NCI-H2171 treated with DMSO at 0.1 percent for 48 hours (cell line): Measurements from ENCODE around the gene CACNA1B.

Experiments used
- DNase-seq: peaks from one replicate; lab custom pipeline; 2025; lab: John Stamatoyannopoulos, UW

The CACNA1B gene

DNA sequence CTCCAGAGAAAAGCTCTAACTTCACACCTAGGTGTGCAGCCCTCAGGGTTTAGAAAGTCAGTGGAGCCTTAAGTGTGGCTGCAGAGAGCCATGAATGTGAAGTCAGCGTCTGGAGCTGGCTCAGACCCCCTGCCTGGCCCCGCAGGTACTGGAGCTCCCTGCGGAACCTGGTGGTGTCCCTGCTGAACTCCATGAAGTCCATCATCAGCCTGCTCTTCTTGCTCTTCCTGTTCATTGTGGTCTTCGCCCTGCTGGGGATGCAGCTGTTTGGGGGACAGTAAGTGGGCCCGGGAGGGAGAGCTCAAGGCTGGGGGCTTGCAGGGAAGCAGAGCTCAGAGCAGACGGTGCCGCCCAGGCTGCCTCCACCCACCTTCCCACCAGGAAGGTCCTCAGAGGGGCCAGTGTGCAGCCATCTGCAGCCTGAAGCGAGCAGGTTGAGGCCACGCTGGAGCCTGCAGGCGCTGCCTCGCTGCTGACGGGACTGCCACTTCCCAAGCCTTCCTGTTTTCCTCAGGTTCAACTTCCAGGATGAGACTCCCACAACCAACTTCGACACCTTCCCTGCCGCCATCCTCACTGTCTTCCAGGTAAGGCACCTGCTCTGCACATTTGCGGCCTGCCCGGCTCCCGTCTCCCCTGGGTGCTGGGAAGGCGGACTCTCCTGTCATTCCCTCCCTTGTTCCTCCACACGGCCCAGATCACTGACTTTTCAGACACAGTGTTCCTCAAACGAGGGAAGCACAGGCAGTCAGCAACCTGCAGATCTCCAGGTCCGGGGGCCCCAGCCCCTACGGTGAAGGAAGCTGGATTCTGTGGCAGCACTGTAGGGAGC, 108.9 kb downstream of the CACNA1B start:
- DNase-seq: no peak

DNA sequence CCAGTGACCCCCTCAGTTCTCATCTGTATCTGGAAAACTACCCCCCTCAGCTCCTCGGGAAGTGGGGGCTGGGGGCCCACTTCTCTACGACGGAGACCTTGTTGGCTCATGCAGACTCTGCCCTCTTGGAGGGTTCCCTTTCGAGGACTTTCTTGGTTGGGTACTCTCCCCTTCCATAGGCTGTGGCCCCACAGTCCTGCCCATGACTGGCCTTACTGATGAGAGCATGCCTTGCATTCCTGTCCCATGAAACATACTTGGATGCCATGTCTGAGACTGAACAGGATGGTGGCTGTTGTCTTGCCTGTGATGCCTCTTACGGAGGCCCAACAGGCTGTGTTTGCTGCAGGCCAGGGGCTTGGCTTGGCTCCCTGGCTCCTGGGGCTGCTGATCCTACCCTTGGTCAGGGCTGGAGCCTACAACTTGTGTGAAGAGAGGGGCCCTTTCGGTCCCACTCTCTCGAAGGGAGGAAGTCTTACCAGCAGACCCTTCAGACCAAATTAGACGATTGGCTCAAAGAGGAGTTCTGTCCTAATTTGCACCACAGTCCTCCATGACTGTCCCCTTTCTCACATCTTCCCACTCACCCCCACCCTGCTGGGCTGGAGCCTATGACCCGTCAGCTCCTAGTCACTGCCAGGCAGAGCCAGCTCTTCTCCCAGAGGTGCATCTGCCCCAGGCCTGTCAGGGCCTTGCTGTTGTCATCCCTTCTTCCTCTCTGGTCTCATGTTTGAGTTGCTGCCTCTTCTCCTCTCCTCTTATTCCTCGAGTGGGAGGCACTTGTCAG, 109.9 kb downstream of the CACNA1B start:
- no peak for DNase-seq

DNA sequence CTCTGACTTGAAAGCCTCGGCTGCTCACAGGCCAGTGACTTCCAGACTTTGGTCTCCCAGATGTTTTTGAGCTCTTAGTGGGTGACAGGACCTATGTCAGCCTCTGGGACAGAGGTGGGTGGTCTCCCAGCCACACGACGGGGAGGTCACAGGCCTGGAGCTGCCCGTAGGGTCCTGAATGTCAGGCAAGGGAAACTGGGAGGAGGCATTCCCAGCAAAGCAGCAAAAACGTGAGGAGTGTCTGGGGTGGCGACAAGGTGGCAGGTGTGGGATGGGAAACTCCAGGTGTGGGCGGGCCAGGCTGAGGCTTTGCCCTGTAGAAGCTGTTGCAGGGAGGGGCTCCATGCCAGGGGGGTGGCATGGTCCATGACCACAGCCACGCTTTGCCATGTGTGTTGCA, 110.5 kb downstream of the CACNA1B start:
- DNase-seq: no peak

DNA sequence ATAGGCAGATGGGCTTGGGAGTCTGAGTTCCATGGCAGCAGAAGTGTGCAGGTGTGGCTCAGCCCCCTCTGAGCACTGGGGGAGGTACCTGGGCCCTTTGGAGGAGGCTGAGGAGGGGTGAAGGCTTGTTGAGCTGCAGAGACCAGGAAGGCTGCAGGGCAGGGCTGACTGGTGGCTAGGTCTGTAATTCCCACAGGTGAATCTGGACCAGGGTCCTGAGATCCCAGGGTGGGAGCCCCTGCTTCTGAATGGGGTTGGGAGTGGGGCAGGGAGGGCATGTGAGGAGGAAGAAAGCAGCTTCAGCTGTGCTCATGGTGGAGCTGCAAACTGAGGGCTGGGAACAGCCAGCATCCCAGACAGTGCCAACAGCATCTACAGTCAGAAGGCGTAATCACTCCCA, 111.1 kb downstream of the CACNA1B start:
- no peak for DNase-seq

DNA sequence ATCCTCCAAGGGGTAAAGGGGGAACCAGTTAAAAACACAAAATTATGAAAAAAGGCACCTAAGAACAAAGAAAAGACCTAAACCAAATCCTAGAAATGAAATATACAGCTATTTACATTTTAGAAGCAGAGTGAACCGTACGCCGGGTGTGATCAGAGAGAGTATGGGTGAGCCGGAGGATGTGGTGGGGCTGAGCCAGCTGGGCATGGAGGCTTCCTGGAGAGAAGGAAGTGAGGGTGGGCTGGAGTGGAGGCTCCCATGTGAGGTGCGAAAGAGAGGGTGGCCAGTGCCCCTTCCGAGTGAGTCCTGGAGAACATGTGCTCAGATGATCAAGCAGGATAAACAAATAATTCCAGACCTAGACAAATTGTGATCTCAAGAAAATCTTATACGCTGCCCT, 111.6 kb downstream of the CACNA1B start:
- no peak for DNase-seq

DNA sequence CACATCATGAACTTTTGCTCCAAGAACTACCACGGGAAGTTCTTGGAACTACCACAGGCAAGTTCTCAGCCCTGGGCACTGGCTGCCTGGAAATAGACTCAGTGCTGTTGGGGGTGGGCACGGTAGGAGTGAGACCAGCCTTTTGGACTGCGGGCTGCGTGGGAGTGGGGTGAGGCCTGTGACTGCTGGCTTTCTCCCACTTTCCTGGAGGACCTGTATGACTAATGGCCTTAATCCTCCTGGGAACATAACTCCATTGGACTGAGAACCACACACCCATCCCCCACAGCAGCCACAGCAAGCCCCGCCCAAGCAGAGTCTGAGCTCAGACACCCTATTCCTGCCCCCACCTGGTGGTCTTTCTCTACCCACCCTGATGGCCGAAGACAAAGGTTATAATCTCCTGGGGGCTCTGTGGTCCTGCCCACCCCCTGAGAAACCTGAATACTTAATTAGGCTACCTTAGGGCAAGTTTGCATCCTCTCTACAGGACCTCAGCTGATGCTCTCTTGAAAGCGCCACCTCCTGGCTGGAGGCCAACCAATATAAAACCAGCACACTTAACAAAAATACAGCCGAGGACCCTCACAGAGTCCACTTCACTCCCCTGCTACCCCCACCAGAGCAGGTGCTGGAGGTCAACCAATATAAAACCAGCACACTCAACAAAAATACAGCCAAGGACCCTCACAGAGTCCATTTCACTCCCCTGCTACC, 112.6 kb downstream of the CACNA1B start:
- DNase-seq: no peak

DNA sequence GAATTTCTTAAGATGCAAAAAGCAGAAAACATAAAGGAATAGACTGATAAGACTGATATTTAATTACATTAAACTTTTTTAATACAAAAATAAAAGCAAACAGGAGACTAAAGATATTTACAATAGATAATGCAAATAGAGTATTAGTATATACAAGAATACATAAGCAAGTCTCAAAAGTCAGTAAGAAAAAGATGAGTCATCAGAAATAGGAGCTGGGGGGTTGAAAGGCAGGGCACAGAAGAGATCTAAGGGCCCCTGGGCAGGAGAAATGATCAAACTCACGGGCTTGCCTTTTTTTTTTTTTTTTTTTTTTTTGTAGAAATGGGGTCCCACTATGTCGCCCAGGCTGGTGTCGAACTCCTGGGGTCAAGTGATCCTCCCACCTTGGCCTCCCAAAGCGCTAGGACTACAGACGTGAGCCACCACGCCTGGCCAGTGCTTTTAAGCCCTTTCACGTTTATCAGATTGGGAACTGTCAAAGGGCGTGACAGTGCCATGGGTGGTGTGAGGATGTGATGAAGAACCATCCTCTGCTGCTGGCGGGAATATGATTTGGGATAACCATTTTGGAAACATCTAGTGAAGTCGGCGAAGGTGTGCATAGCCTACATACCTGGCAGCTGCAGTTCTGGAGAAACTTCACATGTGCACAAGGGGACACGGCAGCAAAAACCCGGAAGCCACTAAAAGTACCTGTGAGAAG, 126.1 kb downstream of the CACNA1B start:
- no peak for DNase-seq

- no peak for DNase-seq
Observed at GRCh38 chr9:138006576-138007233, 129.1 kb downstream of the CACNA1B start.

GRCh38 chr9:138007566-138007917, 130.0 kb downstream of the CACNA1B start:
- no peak for DNase-seq

DNA sequence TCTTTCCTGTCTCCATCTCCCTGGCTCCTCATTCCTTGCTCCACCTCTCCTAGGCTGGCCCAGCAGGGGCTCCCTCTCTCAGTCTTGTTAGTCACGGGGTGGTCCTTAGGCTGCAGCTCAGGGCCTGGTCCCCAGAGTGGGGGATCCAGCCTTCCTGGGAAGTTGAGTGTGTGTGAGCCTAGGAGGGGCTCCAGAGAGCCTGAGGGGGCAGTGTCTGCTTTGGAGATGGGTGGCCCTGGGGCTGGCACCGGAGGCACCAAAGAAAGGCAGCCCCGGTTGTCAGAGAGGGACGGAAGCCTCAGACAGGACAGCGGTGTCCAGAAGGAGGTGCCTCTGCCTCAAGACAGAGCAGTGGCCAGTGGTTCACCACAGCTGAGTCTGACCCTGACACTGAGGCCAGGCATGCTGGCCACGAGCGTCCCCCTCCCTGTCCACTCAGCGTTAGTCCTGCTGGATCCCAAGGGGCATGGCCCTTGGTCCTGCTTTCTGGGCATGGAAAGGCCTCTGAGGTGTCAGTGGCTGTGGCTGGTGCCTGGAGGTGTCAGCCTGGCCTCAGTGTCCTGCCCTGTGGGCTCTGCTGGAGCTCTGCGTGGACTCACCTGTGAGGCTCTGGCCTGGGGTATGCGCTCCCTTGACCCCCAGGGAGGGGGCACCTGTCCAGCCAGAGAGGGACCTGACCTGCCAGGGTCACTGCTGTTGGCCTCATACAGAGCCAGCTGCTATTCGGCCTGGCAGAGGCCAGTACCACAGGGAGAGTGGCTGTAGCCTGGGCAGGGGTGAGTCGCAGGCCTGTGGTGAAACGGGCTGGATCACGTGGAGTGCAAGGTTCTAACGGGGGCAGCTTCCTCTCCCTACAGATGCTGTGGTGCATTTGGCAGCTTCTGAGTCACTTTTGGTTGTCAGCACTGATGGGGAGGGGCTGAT, 130.6 kb downstream of the CACNA1B start:
- DNase-seq: no peak

GRCh38 chr9:138009016-138009802, 131.6 kb downstream of the CACNA1B start:
- DNase-seq: peak; percentile 45

GRCh38 chr9:138009803-138010690, 132.5 kb downstream of the CACNA1B start:
- peak; percentile 92 for DNase-seq

GRCh38 chr9:138010861-138011260, 133.3 kb downstream of the CACNA1B start:
- DNase-seq: peak; percentile 47

GRCh38 chr9:138011951-138012500, 134.4 kb downstream of the CACNA1B start:
- no peak for DNase-seq

- DNase-seq: no peak
Observed at GRCh38 chr9:138013273-138013672, 135.7 kb downstream of the CACNA1B start.

DNA sequence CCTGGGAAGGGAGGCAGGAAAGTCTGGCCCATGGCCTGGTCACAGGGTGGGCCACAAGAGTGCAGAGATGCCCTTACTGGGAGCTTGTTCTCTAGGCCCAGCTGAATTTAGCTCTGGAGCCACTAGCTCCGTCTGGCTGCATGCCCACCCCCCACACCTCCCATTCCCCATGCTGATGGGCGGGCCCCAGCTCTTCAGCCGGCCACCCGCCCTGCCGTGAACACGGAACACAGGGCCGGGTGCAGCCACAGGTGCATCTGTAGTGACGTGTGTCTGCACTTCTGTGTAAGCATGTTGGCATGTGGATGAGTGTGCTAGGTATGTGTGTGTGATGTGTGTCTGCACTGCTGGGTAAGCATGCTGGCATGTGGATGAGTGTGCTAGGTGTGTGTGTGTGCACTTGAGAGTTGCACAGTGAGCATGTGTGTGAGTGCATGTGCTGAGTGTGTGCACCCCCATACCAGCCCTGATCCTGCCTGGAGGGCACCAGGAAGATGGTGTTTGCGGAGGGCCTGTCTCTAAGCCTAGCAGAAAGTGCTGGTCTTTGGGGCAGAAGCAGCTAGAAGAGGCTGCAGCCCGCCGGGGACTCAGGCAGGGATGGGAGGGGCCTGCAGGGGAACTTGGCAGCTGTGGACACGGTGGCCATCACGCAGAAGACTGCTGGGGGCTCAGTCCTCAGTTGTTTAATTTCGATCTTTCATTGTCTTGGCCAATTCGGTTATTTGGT, 136.4 kb downstream of the CACNA1B start:
- DNase-seq: no peak

- DNase-seq: no peak
Observed at GRCh38 chr9:138014563-138014945, 137.0 kb downstream of the CACNA1B start.
